ENCODE results near the gene CREBL2.

DNA sequence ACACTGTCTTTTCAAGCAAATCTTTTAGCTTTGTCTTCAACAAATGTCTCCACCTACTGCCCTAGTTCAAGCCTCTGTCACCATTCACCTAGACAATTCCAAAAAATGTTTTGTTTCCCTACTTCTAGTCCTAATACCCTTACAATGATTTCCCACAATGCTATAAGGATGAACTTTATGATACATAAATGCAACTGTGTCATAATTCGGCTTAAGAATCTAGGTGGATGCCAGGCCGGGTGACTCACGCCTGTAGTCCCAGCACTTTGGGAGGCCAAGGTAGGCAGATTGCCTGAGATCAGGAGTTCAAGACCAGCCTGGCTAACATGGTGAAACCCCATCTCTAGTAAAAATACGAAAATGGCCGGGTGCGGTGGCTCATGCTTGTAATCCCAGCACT, 20.7 kb upstream of the CREBL2 start:
- TF ChIP-seq EZH2 (IDR thresholded peaks at IDR 0.05; ENCODE audit: borderline replicate concordance, low read length) (no peak), CTCF (IDR thresholded peaks at IDR 0.05; ENCODE audit: low read length) (no peak)

Data from OCI-LY1 (cell line).